ENCODE data around the gene GRK1. TPM values are rescaled to one million over a fixed set of nuclear protein-coding genes. Genes with fewer than 3 reads are reported as not detected.
A peak's percentile ranks its signal among the peaks of the same experiment; 100 is the strongest.

The GRK1 gene
- total RNA-seq, 4 donors from 2014 or later: not detected

GRCh38 chr13:113651511-113652403 lies 15.3 kb upstream of the GRK1 start:
- intact Hi-C loops (cut with DNase I; ENCODE audit: low total_unique reads) (no loop called here), in situ Hi-C loops (cut with MboI; ENCODE audit: low pct_ligation_motif_present in 1 of 4, low pct_unique_long_range_greater_than_20kb in 1 of 4, low sequenced_read_pairs in 3 of 4) (no loop called here)
- 94% methylated on average over 36 of the region's 37 CpGs; no CpG with 5 or more reads in 1 of the 2 donors for WGBS, 2 donors (ENCODE audit: low coverage in 1 of 2)
- Histone ChIP-seq H3K36me3 (no peaks in the 10 kb centered on the region), H3K27ac (no peak overlapping the region), H3K27me3 (no peaks in the 10 kb centered on the region), H3K4me3 (no peak overlapping the region), H3K4me1 (peaks cover 10 to 15% (median 11%) of the 10 kb centered on the region in 4 donors), H3K9me3 (no peaks in the 10 kb centered on the region)
- no peak for TF ChIP-seq POLR2A (IDR thresholded peaks at IDR 0.05)
- TF ChIP-seq CTCF (IDR thresholded peaks at IDR 0.05): no peak
- TF ChIP-seq POLR2AphosphoS5 (IDR thresholded peaks at IDR 0.05): no peak
- no peak for TF ChIP-seq EP300 (IDR thresholded peaks at IDR 0.05; ENCODE audit: low read depth)
- DNase-seq: peak; percentile 4

GRCh38 chr13:113652404-113653263 lies 14.4 kb upstream of the GRK1 start:
- intact Hi-C loops (cut with DNase I; ENCODE audit: low total_unique reads): no loop called here
- Histone ChIP-seq H3K9me3 (no peaks in the 10 kb centered on the region), H3K36me3 (no peaks in the 10 kb centered on the region), H3K27ac (no peak overlapping the region), H3K27me3 (no peaks in the 10 kb centered on the region), H3K4me3 (no peak overlapping the region), H3K4me1 (peaks cover 4 to 9% (median 6%) of the 10 kb centered on the region in 4 donors)
- TF ChIP-seq POLR2AphosphoS5 (IDR thresholded peaks at IDR 0.05) (no peak), EP300 (IDR thresholded peaks at IDR 0.05; ENCODE audit: low read depth) (no peak), CTCF (IDR thresholded peaks at IDR 0.05) (no peak), POLR2A (IDR thresholded peaks at IDR 0.05) (no peak)
- in situ Hi-C loops (cut with MboI; ENCODE audit: low pct_ligation_motif_present in 1 of 4, low pct_unique_long_range_greater_than_20kb in 1 of 4, low sequenced_read_pairs in 3 of 4): no loop called here
- 89% methylated on average over 24 of the region's 24 CpGs; no CpG with 5 or more reads in 1 of the 2 donors for WGBS, 2 donors (ENCODE audit: low coverage in 1 of 2)
- DNase-seq: peak; percentile 2

- no peaks in the 10 kb centered on the region for H3K36me3 ChIP-seq
- no peaks in the 10 kb centered on the region for H3K27me3 ChIP-seq
- intact Hi-C loops (cut with DNase I; ENCODE audit: low total_unique reads): no loop called here
- TF ChIP-seq EP300 (IDR thresholded peaks at IDR 0.05; ENCODE audit: low read depth): no peak
- TF ChIP-seq POLR2AphosphoS5 (IDR thresholded peaks at IDR 0.05): no peak
- no peak for TF ChIP-seq CTCF (IDR thresholded peaks at IDR 0.05)
- no peak for TF ChIP-seq POLR2A (IDR thresholded peaks at IDR 0.05)
- in situ Hi-C loops (cut with MboI; ENCODE audit: low pct_ligation_motif_present in 1 of 4, low pct_unique_long_range_greater_than_20kb in 1 of 4, low sequenced_read_pairs in 3 of 4): no loop called here
- peaks cover 0 to 3% (median 0%) of the 10 kb centered on the region in 4 donors for H3K4me1 ChIP-seq
- H3K9me3 ChIP-seq: no peaks in the 10 kb centered on the region
- DNase-seq: peak; percentile 3
- H3K27ac ChIP-seq: no peak overlapping the region
- 57 to 86% methylated on average over 10 to 24 of the region's 24 CpGs for WGBS, 2 donors (ENCODE audit: low coverage in 1 of 2)
- H3K4me3 ChIP-seq: no peak overlapping the region
Observed at GRCh38 chr13:113653264-113654174, 13.5 kb upstream of the GRK1 start.
